Mesenteric fat pad (tissue), 1 donor: ENCODE data around the gene PASK. TPM values are rescaled to one million over a fixed set of nuclear protein-coding genes. Genes with fewer than 3 reads are reported as not detected.

Experiments used
- DNase-seq: peaks from one replicate; pipeline ENCODE4 v3.0.0-alpha.2; 2020; ENCODE audit warnings: low spot score
- total RNA-seq: library from RNA; stranded (reverse); fragmentation: NEBNext Ultra II Directional; extraction: Animal tissue kit (Norgen Biotek cat#: 25700); gene quantifications from one replicate; pipeline ENCODE4 v1.2.1, GENCODE V29; 2021
- donor health status: DM: yes; HTN: yes; CAD: no.

Gene PASK
- total RNA-seq, 1 donor from 2014 or later: 6.4 TPM

DNA sequence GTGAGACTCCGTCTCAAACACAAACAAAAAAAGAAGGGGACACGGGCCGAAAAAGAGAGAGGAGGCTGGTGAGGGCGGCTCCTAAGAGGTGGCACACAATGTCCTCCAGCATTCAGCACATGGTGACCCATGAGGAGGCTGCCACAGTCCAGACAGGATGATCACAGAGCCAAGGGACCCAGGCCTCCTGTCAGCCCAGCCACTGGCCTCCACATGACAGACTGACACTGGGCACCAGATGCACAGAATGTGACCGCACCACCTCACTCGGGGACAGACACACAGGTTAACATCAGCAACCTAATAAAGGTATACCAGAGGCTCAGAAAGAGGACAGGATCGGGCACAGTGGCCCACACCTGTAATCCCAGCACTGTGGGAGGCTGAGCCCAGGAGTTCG lies 21.0 kb downstream of the PASK start:
- DNase-seq: no peak

GRCh38 chr2:241126771-241127202 lies 22.5 kb downstream of the PASK start:
- no peak for DNase-seq

GRCh38 chr2:241126201-241126611 lies 23.1 kb downstream of the PASK start:
- DNase-seq: no peak

- no peak for DNase-seq
Observed at GRCh38 chr2:241125626-241126025, 23.6 kb downstream of the PASK start.

DNA sequence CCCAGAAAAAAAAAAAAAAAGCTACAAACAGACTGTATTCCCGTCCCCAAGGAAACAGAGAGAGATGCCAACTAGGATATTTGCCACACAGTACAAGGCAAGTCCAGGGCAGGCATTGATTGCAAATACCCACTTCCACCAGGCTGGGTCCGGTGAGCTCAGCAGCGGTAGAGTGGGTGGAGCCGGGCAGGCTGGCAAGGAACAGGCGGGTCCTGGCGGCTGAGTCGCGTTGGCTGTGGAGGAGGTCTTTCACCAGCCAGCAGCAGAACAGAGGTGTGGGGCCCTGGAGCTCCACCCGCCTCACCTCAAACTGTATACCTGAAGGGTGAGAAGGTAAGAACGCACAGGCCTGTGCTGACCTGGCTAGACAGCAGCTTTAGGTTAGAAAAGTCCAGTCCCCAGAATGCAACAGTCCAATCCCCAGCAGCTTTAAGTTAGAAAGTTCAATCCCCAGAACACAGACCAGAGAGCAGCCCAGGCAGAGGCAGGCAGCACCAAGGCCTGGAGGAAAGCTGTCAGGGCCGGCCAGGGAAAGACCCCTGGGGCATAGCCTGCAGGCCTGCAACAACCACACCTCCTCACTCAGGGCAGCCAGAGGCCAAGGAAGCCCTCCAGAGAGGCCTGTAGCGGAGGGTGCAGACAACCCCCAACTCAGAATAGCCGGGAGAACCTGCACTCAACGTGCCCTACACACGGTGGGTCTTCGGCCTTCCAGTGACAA lies 25.3 kb downstream of the PASK start:
- DNase-seq: no peak

DNA sequence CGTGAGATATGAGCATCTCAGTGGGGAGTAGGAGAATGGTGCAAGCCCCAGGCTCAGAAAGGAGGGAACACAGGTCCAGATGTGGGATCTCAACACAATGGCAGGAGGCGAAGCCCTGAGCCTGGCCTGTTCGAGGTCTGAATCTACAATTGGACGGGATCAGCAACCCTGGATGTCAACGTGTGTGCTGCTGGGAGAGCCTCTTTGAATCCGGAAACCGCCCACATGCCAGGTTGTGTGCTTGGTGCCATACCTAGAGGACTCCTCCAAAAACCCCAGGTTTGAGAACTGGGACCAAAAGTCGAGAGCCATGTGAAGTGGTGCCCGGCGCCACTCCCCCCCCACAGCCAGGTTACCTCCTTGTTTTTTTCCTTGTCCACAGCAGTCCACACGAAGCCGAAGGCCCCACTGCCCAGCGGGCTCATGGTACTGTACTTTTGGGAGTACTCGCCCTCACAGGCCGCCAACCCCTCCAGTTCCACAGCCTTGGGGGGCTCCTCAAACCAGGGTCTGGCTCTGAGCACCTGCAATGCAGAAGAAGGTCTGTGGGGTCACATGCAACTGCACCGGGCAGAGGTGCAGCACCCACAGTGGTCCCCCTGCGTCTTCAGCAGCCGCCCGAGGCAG lies 26.8 kb downstream of the PASK start:
- DNase-seq: peak; percentile 71

- no peak for DNase-seq
Observed at GRCh38 chr2:241121008-241121407, 28.3 kb downstream of the PASK start.

- DNase-seq: no peak
Observed at GRCh38 chr2:241120440-241120839, 28.8 kb downstream of the PASK start.

DNA sequence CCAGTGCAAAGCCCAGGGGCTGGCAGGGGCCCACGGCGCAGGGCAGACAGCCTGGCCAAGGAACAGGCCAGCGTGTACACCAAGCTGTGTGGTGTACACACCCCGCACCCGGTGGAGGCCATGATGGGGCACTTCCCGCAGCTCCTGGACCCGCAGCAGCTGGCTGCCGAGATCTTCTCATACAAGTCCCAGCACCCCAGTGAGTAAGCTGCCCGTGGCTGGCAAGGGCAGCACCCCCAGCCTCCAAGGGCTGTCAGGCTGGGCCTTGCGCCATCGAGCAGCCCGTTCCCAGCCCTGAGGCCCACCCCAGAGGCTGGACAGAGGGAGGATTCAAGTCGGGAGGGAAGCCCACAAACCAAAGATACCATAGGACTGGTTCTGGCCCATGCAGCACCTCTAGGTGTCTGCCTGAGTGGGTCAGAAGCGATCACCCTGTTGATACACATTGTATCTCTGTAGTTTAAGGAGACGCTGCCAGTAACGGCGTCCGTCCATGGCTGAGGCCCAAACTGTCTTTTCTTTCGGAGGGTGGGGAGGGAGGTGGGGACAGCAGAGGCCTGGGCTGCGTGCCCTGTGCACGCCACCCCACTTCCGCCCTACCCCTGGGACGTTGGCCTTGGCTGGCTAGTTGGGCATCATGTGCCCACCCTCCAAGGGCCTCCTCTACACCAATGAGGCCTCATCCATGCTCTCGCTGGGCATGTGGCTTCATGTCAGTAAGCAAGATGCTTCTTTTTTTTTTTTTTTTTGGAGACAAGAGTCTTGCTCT lies 30.4 kb downstream of the PASK start:
- peak; percentile 79 for DNase-seq

DNA sequence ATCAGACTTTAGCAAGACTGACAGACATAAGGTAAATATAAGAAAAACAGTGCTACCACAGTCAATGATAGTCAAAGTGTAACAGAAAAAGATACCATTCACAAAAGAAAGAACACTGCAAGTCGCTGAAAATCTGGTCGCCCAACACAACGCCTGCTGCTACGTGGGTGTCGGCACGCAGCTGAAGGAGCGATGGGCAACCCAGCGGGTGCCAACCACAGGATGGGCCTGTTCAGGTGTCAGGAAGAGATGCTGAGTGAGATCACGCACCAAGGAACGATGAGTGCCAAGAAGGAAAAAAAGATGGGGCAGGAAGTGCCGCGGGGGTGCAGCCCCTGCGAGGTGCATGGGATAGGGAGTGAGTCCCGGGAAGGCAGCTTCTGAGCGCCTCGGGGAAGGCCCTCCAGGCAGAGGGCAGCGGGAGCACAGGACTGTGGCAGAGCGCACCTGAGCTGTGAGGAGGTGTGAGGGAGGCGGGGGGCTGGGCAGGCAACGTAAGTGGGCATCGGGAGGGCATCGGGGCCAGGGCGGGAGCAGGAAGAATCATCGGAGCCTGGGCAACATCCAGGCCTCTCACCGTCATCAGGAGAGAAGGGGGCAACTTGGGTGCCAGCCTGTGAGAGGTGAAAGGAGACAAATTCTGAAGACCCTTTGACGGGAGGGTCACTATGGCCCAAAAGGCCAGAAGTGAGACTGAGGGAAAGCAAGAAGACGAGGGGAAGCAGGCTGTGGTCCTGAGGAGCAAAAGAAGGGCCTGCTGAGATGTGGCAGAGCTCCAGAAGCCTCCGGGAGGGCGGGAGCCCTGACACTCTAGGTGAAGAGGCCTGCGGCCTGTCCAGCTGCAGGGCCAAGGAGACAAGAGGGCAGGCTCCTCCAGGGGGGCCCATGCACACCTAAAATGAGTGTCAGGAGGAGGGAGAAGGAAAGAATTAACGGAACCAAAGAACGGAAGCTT lies 32.4 kb downstream of the PASK start:
- peak; percentile 77 for DNase-seq

- peak; percentile 20 for DNase-seq
Observed at GRCh38 chr2:241115361-241115760, 33.9 kb downstream of the PASK start.

GRCh38 chr2:241114836-241115235 lies 34.4 kb downstream of the PASK start:
- peak; percentile 85 for DNase-seq

DNA sequence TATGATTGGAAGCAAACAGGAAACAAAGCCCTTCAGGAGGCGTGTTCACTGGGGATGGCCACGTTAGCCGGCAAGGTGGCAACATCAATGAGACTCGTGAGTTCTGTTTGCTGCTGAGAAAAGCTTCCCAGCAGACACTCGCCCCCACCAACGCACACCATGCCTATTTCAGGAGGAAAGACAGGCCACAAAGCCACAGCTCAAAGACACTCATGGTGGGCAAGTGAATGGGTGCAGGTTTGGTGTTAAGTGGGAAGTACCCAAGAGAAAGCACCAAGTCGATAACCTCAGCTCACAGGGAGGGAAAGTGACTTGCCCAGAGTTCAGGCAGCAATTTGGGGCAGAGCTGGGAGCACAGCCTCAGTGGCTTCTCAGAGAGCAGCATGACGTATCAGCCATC lies 36.7 kb downstream of the PASK start:
- peak; percentile 67 for DNase-seq

DNA sequence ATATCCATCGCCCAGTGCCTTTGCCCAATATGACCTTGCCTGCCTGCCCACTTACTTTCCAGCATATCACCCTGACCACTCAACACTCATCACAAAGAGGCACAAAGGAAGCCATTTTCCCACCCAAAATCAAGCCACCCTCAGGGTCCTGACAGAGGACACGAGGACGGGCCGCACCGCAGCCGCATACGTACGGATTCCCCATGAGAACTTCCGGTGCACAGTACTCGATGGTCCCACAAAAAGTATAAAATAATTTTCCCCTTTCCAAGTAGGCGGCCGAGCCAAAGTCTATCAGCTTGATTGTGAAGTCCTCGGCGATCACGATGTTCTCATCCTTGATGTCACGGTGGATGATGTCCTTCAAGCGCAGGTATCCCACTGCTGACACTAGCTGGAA lies 37.2 kb downstream of the PASK start:
- peak; percentile 55 for DNase-seq

GRCh38 chr2:241111440-241111805 lies 37.8 kb downstream of the PASK start:
- DNase-seq: peak; percentile 65

DNA sequence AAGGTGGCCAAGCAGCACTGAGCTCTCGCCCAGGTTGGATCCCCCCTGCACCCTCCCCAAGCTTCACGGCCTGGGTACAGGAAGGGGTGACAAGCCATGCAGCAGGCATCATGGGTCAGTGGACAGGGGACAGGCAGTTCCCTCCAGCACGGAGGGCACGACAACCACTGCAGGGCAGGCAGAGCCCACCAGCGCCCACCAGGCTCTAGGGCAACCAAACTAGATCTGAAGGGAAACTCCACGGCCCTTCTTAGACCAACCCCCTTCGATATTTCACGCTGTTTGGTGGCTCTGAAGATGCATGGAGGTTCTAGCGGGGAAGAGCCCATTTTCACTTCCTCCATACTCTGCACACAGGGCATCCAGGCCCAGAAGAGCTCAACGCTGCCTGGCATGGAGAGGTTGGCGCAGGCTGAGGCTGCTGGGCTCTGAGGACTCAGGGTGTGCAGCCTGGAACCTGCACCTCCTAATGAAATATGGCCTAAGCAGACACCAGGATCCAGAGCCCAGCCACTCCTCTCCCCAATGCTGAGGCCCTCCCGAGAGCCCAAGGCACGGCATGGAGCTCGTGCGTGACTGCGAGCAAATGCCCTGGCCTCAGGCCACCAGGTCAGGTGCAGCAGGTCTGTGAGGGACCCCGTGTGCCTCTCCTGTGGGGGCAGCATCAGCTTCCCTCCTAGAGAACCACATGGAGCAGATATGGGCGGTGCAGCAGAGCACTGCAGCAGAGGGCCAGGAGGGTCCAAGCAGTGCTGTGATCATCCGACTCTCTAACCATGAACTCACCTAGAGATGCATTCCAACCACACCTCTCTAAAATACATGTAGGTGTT lies 38.4 kb downstream of the PASK start:
- DNase-seq: peak; percentile 65

- no peak for DNase-seq
Observed at GRCh38 chr2:241110089-241110606, 39.1 kb downstream of the PASK start.

GRCh38 chr2:241109210-241110088 lies 39.8 kb downstream of the PASK start:
- peak; percentile 68 for DNase-seq
